ENCODE data around the gene TMEM130. TPM values are rescaled to one million over a fixed set of nuclear protein-coding genes. Genes with fewer than 3 reads are reported as not detected.

TMEM130 gene
- total RNA-seq, 1 experiment from 2014 or later: 1.7 TPM

DNA sequence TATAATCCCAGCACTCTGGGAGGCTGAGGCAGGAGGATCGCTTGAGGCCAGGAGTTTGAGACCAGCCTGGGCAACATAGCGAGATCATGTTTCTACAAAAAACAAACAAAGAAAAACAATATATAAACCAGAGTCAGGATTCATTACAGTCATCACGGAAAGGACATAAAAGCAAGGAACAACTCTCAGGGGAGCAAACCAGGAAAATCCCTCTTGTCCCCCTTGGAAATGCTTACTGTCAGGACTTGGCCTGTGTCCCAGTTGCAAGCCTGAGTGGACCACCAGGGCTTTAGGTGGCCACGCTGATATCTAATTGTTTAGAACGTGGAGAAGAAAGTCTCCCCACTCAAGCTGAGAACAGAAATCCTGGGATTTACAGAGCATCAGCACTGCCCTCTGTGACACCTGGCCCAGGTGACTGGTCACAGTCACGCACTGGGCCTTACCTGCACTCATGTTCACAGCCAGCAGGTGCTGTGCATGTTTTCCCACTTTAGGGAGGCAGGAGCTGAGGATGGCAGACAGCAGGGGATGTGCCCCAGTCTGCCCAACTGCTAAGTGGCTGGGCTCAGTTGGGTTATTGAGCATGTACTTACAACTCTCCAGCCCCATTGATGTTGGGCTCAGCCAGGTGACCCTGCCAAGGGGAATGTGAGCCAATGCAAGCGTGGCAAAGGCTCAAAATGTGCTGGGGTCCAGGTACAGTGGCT is 60.9 kb downstream of the TMEM130 start:
- H3K9me3 Mint-ChIP-seq: peaks cover 14 to 16% of the 10 kb centered on the region in 2 experiments

More for the DNA sequence above, 60.9 kb downstream of the TMEM130 start:
- H3K79me2 ChIP-seq (ENCODE audit: insufficient read depth, low read length): no peaks in the 10 kb centered on the region
- H2BK20ac ChIP-seq (ENCODE audit: low read depth, low read length, poor library complexity, severe bottlenecking): no peak overlapping the region
- peaks cover 5% of the 10 kb centered on the region for H3K9me3 ChIP-seq (ENCODE audit: control insufficient read depth, low read depth, low read length)
- H4K20me1 ChIP-seq (ENCODE audit: control insufficient read depth, insufficient read depth, insufficient read length): no peaks in the 10 kb centered on the region
- H2AK5ac ChIP-seq (ENCODE audit: insufficient read length, low read length): no peak overlapping the region
- no peak overlapping the region for H3T11ph ChIP-seq (ENCODE audit: low read length)
- no peak overlapping the region for H3K18ac ChIP-seq (ENCODE audit: insufficient read length, low read depth, low read length)
- H3K79me1 ChIP-seq (ENCODE audit: insufficient read depth, low read depth, low read length, poor library complexity, severe bottlenecking): no peaks in the 10 kb centered on the region
- Mint-ChIP-seq H3K4me1 (peaks cover 10 to 15% of the 10 kb centered on the region in 2 experiments), H3K4me3 (no peak overlapping the region), H3K27ac (no peak overlapping the region), H3K27me3 (ENCODE audit: low read depth) (no peaks in the 10 kb centered on the region; the same call in 1 of the 2 replicates), H3K36me3 (ENCODE audit: insufficient read depth in 1 of 3, low read depth in 3 of 3) (peaks cover 3 to 16% (median 4%) of the 10 kb centered on the region in 3 experiments)
- H2BK5ac ChIP-seq (ENCODE audit: insufficient read length, low read length): no peak overlapping the region
- H4K91ac ChIP-seq (ENCODE audit: insufficient read length, low read depth, low read length): no peak overlapping the region
- H3K27ac ChIP-seq (ENCODE audit: insufficient read length, low read depth, low read length): no peak overlapping the region
- no peak overlapping the region for H4K5ac ChIP-seq (ENCODE audit: insufficient read length, low read depth, low read length)
- DNase-seq: no peak
- H4K8ac ChIP-seq (replicated peaks; ENCODE audit: insufficient read length, low read depth, low read length): no peak overlapping the region
- no peak overlapping the region for H2BK15ac ChIP-seq (ENCODE audit: low read depth, low read length)
- H2BK120ac ChIP-seq (ENCODE audit: low read depth, low read length, poor library complexity, severe bottlenecking): no peak overlapping the region
- no peak overlapping the region for H2BK12ac ChIP-seq (ENCODE audit: insufficient read length, low read depth, low read length)
- no peak overlapping the region for H3K23ac ChIP-seq (ENCODE audit: insufficient read length, low read depth, low read length)
- no peak overlapping the region for H3K4me2 ChIP-seq (ENCODE audit: insufficient read depth, insufficient read length, low read length)
- no peaks in the 10 kb centered on the region for H3K23me2 ChIP-seq (ENCODE audit: insufficient read length, low read depth, low read length, poor library complexity, severe bottlenecking)
- no peaks in the 10 kb centered on the region for H3K4me1 ChIP-seq (ENCODE audit: insufficient read depth, low read length)
- WGBS (ENCODE audit: extremely low coverage, insufficient read length, low lambda C conversion rate): no CpG with 5 or more reads among the region's 7 CpGs
- no peaks in the 10 kb centered on the region for H3K27me3 ChIP-seq (ENCODE audit: insufficient read depth, low read length)
- H3K56ac ChIP-seq (ENCODE audit: insufficient read length, low read depth, low read length): no peak overlapping the region
- H3K4ac ChIP-seq (ENCODE audit: low read depth, low read length): no peak overlapping the region
- H3K14ac ChIP-seq (ENCODE audit: insufficient read depth, low read length): no peak overlapping the region
- H3K9ac ChIP-seq (ENCODE audit: extremely low read depth, insufficient read length, low read length): no peak overlapping the region
- no peak overlapping the region for H2AFZ ChIP-seq (ENCODE audit: low read length)
- TF ChIP-seq, protein P1, sequence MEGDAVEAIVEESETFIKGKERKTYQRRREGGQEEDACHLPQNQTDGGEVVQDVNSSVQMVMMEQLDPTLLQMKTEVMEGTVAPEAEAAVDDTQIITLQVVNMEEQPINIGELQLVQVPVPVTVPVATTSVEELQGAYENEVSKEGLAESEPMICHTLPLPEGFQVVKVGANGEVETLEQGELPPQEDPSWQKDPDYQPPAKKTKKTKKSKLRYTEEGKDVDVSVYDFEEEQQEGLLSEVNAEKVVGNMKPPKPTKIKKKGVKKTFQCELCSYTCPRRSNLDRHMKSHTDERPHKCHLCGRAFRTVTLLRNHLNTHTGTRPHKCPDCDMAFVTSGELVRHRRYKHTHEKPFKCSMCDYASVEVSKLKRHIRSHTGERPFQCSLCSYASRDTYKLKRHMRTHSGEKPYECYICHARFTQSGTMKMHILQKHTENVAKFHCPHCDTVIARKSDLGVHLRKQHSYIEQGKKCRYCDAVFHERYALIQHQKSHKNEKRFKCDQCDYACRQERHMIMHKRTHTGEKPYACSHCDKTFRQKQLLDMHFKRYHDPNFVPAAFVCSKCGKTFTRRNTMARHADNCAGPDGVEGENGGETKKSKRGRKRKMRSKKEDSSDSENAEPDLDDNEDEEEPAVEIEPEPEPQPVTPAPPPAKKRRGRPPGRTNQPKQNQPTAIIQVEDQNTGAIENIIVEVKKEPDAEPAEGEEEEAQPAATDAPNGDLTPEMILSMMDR (conservative IDR thresholded peaks at IDR 0.05): no peak
